K562 (cell line): ENCODE data around the gene CPSF4L. TPM values are rescaled to one million over a fixed set of nuclear protein-coding genes. Genes with fewer than 3 reads are reported as not detected.

Experiments used
- CTCF ChIP-seq, 3 experiments: IDR thresholded peaks in 2 of 3; conservative IDR thresholded peaks in 1 of 3; 2 replicates each; pipeline ENCODE4 v1.5.1; 2011 to 2012; ENCODE audit warnings: low read length in 3 of 3, mild to moderate bottlenecking in 3 of 3, control low read depth in 2 of 3, improper control_type of control experiment in 1 of 3, inconsistent platforms in 1 of 3, low read depth in 1 of 3, mixed read lengths in 1 of 3, moderate library complexity in 1 of 3; ENCODE audit not compliant: insufficient read depth in 2 of 3
- MXD1 ChIP-seq: fragments of 250-450 bp; sonication (Bioruptor Pico); IDR thresholded peaks from 2 replicates; pipeline ENCODE4 v1.8.0; 2021; ENCODE audit warnings: borderline replicate concordance, mild to moderate bottlenecking, moderate library complexity; ENCODE audit not compliant: poor library complexity, severe bottlenecking
- RFX5 ChIP-seq: IDR thresholded peaks from 2 replicates; pipeline ENCODE4 v1.6.1; 2011; ENCODE audit warnings: low read depth, mild to moderate bottlenecking, improper control_type of control experiment, low read length
- RREB1 ChIP-seq: fragments of 250-450 bp; sonication (Bioruptor Pico); IDR thresholded peaks from 2 replicates; pipeline ENCODE4 v1.4.0; 2020
- ZBTB43 ChIP-seq: sonication (generic); formaldehyde crosslinking; IDR thresholded peaks from 2 replicates; pipeline ENCODE4 v1.8.0; 2023; ENCODE audit warnings: mild to moderate bottlenecking, missing genetic modification reagents
- ZC3H11A ChIP-seq: IDR thresholded peaks from 2 replicates; pipeline ENCODE4 v1.6.1; 2012; ENCODE audit warnings: low read depth, low read length, improper control_type of control experiment
- polyA plus RNA-seq, 8 experiments: library from polyadenylated mRNA; depleted of rRNA in 4 of 8; stranded (reverse) in 5 of 8; unstranded in 3 of 8; fragments of >200 nt; fragmentation: Nextera tagmentation in 2 of 8; fragmentation: Illumina TruSeq in 1 of 8; extraction: Ambion mirVana in 2 of 8; extraction: Trizol in 1 of 8; gene quantifications; 2 replicates each; pipeline versions ENCODE4 v1.2.1 to v1.2.3, GENCODE V29; 2011 to 2014; ENCODE audit warnings: inconsistent platforms in 1 of 8, missing spikeins in 1 of 8
- total RNA-seq, 7 experiments: library from RNA; depleted of rRNA in 6 of 7; stranded (reverse); fragments of >200 nt in 6 of 7; fragmentation: Illumina TruSeq in 2 of 7; extraction: Trizol in 2 of 7; gene quantifications; 2 replicates each; pipeline versions ENCODE4 v1.2.1 to v1.2.3, GENCODE V29; 2011 to 2021; ENCODE audit warnings: low replicate concordance in 1 of 7

Gene CPSF4L
- total and polyA plus RNA-seq, 9 of the 15 experiments (the other 6 are each of a cell fraction or from before 2014, with no cell fraction given): not detected

GRCh38 chr17:73271072-73271471 lies 9.4 kb upstream of the CPSF4L start (continued):
- TF ChIP-seq ZBTB43 (no peak), RFX5 (no peak), MXD1 (CRISPR knock-in tag) (no peak), ZC3H11A (no peak), RREB1 (CRISPR knock-in tag) (no peak), CTCF (IDR thresholded peaks at IDR 0.05 in 2 of 3, conservative IDR thresholded peaks at IDR 0.05 in 1 of 3; ENCODE audit: insufficient read depth in 2 of 3, low read depth in 1 of 3, low read length in 3 of 3) (no peak)
